NCI-H2029 treated with DMSO at 0.1 percent for 48 hours (cell line): ENCODE data around the gene TRAPPC2B.
"Not testable (repeated sequence)": the region's sequence is repeated elsewhere in the genome, so short reads cannot be mapped to it uniquely, and the experiment has no call there.

Experiments used
- DNase-seq: peaks from one replicate; lab custom pipeline; 2025; lab: John Stamatoyannopoulos, UW

The TRAPPC2B gene

GRCh38 chr19:57374647-57375046, 11.3 kb downstream of the TRAPPC2B start:
- not testable (repeated sequence) for DNase-seq

DNA sequence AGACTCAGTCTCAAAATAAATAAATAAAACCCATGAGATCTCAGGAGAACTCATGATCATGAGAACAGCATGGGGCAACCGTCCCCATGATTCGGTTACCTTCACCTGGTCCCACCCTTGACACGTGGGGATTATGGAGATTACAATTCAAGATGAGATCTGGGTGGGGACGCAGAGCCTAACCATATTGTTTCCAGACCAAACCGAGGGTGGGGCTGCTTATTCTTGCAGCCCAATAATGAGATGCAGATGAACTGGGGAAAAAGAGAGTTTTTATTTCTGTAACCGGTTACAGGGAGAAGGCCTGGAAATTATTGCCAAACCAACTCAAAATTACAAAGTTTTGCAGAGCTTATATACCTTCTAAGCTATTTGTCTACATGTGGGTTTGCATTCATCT, 12.8 kb downstream of the TRAPPC2B start:
- DNase-seq, result no peak

DNA sequence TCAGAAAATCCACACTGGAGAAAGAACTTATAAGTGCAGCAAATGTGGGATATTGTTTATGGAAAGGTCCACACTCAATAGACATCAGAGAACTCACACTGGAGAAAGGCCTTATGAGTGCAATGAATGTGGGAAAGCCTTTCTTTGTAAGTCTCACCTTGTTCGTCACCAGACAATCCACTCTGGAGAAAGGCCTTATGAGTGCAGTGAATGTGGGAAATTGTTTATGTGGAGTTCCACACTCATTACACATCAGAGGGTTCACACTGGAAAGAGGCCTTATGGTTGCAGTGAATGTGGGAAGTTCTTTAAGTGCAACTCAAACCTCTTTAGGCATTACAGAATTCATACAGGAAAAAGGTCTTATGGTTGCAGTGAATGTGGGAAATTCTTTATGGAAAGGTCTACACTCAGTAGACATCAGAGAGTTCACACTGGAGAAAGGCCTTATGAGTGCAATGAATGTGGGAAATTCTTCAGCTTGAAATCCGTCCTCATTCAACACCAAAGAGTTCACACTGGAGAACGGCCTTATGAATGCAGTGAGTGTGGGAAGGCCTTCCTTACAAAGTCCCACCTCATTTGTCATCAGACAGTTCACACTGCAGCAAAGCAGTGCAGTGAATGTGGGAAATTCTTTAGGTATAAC, 14.3 kb downstream of the TRAPPC2B start:
- DNase-seq, result no peak

GRCh38 chr19:57380923-57381322, 17.6 kb downstream of the TRAPPC2B start:
- no peak for DNase-seq

GRCh38 chr19:57382806-57383488, 19.6 kb downstream of the TRAPPC2B start:
- no peak for DNase-seq

DNA sequence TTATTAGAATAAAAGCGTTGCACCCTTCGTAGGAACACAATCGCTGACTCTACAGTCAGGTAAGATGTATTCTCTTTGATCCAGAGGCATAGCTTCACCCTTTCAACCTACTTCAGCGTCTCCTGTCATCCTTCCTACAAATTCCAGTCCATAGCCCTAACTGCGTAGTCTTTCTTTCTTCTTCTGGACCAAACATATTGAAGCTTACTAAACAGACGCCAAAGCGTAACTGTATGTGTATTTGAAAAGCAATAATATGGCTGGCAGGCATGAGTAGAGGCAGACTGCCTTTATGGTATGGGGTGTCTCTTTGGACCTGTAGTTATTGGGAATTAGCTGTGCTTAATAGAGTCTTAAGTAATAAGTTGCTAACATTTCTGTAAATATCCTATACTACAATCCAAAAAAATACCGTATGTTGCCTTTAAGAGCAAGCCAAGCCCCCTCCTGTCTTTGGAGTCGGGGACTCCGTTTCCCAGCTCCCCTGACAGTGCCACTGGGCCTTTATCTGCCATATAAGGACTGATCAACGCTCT, 25.9 kb downstream of the TRAPPC2B start:
- no peak for DNase-seq

- peak; percentile 82 for DNase-seq
Observed at GRCh38 chr19:57389730-57390598, 26.6 kb downstream of the TRAPPC2B start, which contains the start of gene ZNF548. Gene ZNF548, plus strand, starts transcription at chr19:57389854. Its CDS starts 246 bp downstream, at chr19:57390100.

GRCh38 chr19:57395710-57396109, 32.4 kb downstream of the TRAPPC2B start:
- DNase-seq, result no peak

DNA sequence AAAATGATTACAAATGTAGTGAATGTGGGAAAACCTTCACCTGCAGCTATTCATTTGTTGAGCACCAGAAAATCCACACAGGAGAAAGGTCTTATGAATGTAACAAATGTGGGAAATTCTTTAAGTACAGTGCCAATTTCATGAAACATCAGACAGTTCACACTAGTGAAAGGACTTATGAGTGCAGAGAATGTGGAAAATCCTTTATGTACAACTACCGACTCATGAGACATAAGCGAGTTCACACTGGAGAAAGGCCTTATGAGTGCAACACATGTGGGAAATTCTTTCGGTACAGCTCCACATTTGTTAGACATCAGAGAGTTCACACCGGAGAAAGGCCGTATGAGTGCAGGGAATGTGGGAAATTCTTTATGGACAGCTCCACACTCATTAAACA, 35.5 kb downstream of the TRAPPC2B start:
- DNase-seq, result no peak

- no peak for DNase-seq
Observed at GRCh38 chr19:57403737-57404563, 40.6 kb downstream of the TRAPPC2B start.

DNA sequence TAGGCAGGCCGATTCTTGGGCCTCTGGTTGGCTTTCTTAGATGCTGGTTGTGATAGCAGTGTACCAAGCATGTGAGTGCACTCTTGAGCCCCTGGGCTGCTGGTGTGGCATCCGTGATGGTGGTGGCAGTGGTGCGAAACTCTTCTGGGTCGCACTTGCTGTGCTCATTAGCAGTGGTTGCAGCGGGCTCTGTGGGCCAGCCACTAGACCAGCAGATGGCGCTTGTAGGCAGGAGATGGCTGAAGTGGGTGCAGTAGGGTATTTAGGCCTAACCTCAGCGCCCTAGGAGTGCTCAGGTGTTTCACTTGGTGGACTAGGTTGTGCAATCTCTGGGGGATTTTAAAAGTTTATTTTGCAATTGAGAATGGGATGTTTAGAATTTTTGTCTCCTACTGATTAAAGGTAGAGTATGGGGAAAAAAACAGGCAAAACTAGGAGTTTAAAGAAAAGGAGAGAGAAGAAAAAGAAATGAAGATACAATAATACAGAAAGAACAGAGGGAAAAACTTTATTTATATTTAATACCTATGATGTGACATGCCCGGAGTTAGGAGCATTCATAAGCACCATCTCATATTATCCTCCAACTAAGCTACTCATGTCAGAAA, 43.3 kb downstream of the TRAPPC2B start:
- DNase-seq, result peak; percentile 36

DNA sequence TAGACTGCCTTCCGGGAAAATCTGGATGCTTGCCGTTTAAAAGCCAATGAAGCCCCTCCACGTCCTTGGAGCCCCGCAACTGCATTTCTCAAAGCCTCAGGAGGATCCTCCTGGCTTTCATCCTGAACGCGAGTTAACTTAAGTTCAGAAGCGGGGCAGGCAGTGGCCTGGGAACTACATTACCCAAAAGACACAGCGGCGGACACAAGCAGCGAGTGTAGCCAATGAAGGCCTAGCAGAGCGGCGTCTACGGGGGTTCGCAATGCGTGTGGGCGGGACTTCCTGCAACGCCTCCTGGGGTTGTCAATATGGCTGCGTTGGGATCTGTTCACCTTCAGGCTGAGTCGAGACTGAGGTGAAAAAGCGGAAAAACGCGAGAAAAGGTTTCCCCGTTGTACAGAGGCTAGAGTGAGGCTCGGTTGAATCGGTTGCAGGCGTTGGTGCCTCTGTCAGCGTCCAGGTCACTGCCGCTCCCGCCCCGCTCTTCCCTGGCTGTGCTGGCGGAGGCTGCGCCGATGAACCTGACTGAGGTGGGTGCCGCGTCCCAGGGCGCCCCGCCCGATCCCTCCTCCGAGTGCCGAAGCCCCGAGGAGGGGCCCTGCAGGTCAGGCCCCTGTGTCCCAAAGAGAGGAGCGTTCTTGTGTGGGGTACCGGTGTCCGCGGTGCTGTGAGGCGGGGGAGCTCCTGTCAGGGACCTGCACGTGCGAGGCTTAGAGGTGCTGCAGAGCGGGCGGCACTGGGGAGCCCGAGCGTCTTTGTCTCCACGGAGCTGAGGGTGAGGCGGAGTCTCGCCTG, 47.7 kb downstream of the TRAPPC2B start, which contains the start of gene ZNF17:
Gene ZNF17 (plus strand): TSS at position 285 of the 795 bp plus-strand sequence. CDS start 2,455 bp downstream, outside the sequence.
- DNase-seq, result peak; percentile 58
